Measurements from ENCODE around the gene NOP58. TPM values are rescaled to one million over a fixed set of nuclear protein-coding genes. Genes with fewer than 3 reads are reported as not detected.

NOP58 gene
- total RNA-seq, 4 donors from 2014 or later = 9.4 to 54.9 (median 26.3) TPM

GRCh38 chr2:202322435-202322834 is 56.9 kb downstream of the NOP58 start:
- no peak overlapping the region for H3K27ac ChIP-seq

GRCh38 chr2:202327858-202328257 is 62.3 kb downstream of the NOP58 start:
- in situ Hi-C loops (cut with MboI; ENCODE audit: low pct_ligation_motif_present in 1 of 4, low pct_unique_long_range_greater_than_20kb in 1 of 4, low sequenced_read_pairs in 3 of 4) = no loop called here
- H3K27me3 ChIP-seq = no peaks in the 10 kb centered on the region
- no peaks in the 10 kb centered on the region for H3K9me3 ChIP-seq
- H3K27ac ChIP-seq = no peak overlapping the region
- no peak overlapping the region for H3K4me3 ChIP-seq
- intact Hi-C loops (cut with DNase I; ENCODE audit: low total_unique reads) = no loop called here
- H3K4me1 ChIP-seq = no peaks in the 10 kb centered on the region
- no peaks in the 10 kb centered on the region for H3K36me3 ChIP-seq
- no peak for TF ChIP-seq POLR2AphosphoS5 (IDR thresholded peaks at IDR 0.05)
- no peak for TF ChIP-seq POLR2A (IDR thresholded peaks at IDR 0.05)
- TF ChIP-seq CTCF (IDR thresholded peaks at IDR 0.05) = no peak
- no peak for TF ChIP-seq EP300 (IDR thresholded peaks at IDR 0.05; ENCODE audit: low read depth)
- 100% methylated on average over 1 of the region's 1 CpG; no CpG with 5 or more reads in 1 of the 2 donors for WGBS, 2 donors (ENCODE audit: low coverage in 1 of 2)
- DNase-seq = no peak

More at GRCh38 chr2:202322435-202322834, 56.9 kb downstream of the NOP58 start:
- H3K9me3 ChIP-seq = no peaks in the 10 kb centered on the region
- TF ChIP-seq POLR2AphosphoS5 (IDR thresholded peaks at IDR 0.05) (no peak), EP300 (IDR thresholded peaks at IDR 0.05; ENCODE audit: low read depth) (no peak), POLR2A (IDR thresholded peaks at IDR 0.05) (no peak), CTCF (IDR thresholded peaks at IDR 0.05) (no peak)
- WGBS, 2 donors (ENCODE audit: low coverage in 1 of 2) = 100% methylated on average over 3 of the region's 3 CpGs
- peaks cover 4 to 5% (median 5%) of the 10 kb centered on the region in 4 donors for H3K4me1 ChIP-seq
- no peak overlapping the region for H3K4me3 ChIP-seq
- no peaks in the 10 kb centered on the region for H3K36me3 ChIP-seq
- in situ Hi-C loops (cut with MboI; ENCODE audit: low pct_ligation_motif_present in 1 of 4, low pct_unique_long_range_greater_than_20kb in 1 of 4, low sequenced_read_pairs in 3 of 4) (no loop called here), intact Hi-C loops (cut with DNase I; ENCODE audit: low total_unique reads) (no loop called here)
- H3K27me3 ChIP-seq = no peaks in the 10 kb centered on the region
- no peak for DNase-seq

- intact Hi-C loops (cut with DNase I; ENCODE audit: low total_unique reads) = no loop called here
- TF ChIP-seq EP300 (IDR thresholded peaks at IDR 0.05; ENCODE audit: low read depth) (no peak), POLR2AphosphoS5 (IDR thresholded peaks at IDR 0.05) (no peak), CTCF (IDR thresholded peaks at IDR 0.05) (no peak), POLR2A (IDR thresholded peaks at IDR 0.05) (no peak)
- Histone ChIP-seq H3K36me3 (no peaks in the 10 kb centered on the region), H3K4me1 (no peaks in the 10 kb centered on the region), H3K27ac (no peak overlapping the region), H3K4me3 (no peak overlapping the region), H3K9me3 (no peaks in the 10 kb centered on the region), H3K27me3 (no peaks in the 10 kb centered on the region)
- in situ Hi-C loops (cut with MboI; ENCODE audit: low pct_ligation_motif_present in 1 of 4, low pct_unique_long_range_greater_than_20kb in 1 of 4, low sequenced_read_pairs in 3 of 4) = no loop called here
- no peak for DNase-seq
- 92% methylated on average over 6 of the region's 6 CpGs; no CpG with 5 or more reads in 1 of the 2 donors for WGBS, 2 donors (ENCODE audit: low coverage in 1 of 2)
These were observed 70.4 kb downstream of the NOP58 start for GRCh38 chr2:202335791-202336467.

- Histone ChIP-seq H3K9me3 (no peaks in the 10 kb centered on the region), H3K4me3 (no peak overlapping the region), H3K27me3 (no peaks in the 10 kb centered on the region), H3K36me3 (no peaks in the 10 kb centered on the region), H3K4me1 (no peaks in the 10 kb centered on the region), H3K27ac (no peak overlapping the region)
- in situ Hi-C loops (cut with MboI; ENCODE audit: low pct_ligation_motif_present in 1 of 4, low pct_unique_long_range_greater_than_20kb in 1 of 4, low sequenced_read_pairs in 3 of 4) (no loop called here), intact Hi-C loops (cut with DNase I; ENCODE audit: low total_unique reads) (no loop called here)
- no peak for DNase-seq
- WGBS, 2 donors (ENCODE audit: low coverage in 1 of 2) = 14 to 54% methylated on average over 1 to 2 of the region's 2 CpGs
- TF ChIP-seq CTCF (IDR thresholded peaks at IDR 0.05) = no peak
- TF ChIP-seq POLR2AphosphoS5 (IDR thresholded peaks at IDR 0.05) = no peak
- TF ChIP-seq EP300 (IDR thresholded peaks at IDR 0.05; ENCODE audit: low read depth) = no peak
- TF ChIP-seq POLR2A (IDR thresholded peaks at IDR 0.05) = no peak
These were observed 71.6 kb downstream of the NOP58 start for GRCh38 chr2:202337151-202337550.
